ENCODE measurements around the gene ATIC.

Gene ATIC

DNA sequence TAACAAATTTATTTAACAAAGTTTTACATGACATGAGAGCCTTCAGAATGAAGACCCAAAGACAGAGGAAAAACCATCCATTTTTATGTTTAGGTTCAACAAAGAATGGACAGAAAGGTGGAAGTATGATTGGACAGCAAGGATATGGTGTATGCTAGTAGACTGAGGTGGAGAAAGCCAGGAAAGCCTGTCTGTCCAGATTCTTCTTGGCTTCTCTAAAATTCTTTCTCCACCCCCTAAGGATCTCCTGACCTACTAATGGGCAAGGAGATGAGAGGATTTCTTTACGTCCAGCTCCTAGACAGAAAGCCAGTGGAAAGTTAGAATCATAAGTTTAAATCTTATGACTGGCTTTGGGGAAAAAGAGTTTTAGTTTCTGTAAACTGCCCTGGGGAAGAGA lies 3.0 kb downstream of the ATIC start:
- in situ Hi-C loops (cut with MboI; ENCODE audit: low sequenced_read_pairs) = no loop called here

DNA sequence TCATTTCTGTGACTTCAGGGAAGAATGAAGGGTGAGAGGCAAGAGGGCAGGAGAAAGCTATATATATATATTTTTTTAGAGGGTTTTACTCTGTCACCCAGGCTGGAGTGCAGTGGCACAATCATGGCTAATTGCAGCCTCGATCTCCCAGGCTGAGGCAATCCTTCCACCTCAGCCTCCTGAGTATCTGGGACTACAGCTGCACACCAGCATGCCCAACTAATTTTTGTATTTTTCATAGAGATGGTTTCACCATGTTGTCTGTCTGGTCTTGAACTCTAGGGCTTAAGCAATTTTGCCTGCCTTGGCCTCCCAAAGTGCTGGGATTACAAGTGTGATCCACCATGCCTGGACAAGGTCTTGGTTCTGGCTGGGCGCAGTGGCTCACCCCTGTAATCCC lies 3.4 kb downstream of the ATIC start:
- in situ Hi-C loops (cut with MboI; ENCODE audit: low sequenced_read_pairs) = no loop called here

DNA sequence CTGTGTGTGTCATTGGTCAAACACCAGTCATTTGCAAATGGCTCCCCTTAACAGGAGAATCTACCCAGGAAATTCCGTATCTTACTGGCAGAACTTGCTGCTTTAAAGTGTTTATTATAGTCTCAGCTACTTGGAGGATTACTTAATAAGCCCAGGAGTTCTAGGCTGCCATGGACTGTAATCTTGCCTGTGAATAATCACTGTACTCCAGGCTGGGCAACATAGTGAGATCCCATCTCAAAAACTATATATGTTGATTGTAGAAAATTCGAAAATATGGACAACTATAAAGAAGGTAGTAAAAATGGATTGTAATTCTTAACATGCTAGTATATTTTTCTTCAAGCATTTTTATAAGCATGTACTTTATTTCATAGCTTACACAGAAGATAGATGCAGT lies 4.5 kb downstream of the ATIC start:
- in situ Hi-C loops (cut with MboI; ENCODE audit: low sequenced_read_pairs) = no loop called here

DNA sequence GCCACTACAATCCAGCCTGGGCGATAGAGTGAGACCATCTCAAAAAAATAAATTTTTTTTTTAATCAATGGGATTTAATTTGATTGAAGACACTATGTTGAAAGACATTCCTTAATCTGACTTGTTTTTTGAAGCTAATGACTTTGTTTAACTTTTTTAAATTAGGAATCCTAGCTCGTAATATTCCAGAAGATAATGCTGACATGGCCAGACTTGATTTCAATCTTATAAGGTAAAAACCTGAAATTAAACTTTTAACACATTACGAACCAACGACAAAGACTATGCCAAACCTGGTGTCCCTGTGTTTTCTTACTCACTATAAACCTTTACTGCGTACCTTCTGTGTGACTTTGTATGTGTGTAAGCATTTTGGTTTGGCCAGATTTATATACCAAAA lies 7.6 kb downstream of the ATIC start:
- in situ Hi-C loops (cut with MboI; ENCODE audit: low sequenced_read_pairs) = no loop called here

DNA sequence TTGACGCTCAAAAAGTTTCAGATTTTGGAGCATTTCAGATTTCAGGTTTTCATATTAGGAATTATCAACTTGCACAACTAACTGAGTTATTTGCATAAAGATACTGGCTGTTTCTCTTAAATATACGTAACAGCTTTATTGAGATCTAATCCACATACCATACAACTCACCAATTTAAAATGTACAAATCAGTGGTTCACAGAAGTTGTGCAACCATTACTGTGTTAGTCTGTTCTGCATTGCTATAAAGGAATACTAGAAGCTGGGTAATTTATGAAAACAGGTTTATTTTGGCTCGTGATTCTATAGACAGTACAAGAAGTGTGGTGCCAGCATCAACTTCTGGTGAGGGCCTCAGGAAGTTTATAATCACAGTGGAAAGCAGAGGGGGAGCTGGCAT lies 8.2 kb downstream of the ATIC start:
- in situ Hi-C loops (cut with MboI; ENCODE audit: low sequenced_read_pairs) = no loop called here

DNA sequence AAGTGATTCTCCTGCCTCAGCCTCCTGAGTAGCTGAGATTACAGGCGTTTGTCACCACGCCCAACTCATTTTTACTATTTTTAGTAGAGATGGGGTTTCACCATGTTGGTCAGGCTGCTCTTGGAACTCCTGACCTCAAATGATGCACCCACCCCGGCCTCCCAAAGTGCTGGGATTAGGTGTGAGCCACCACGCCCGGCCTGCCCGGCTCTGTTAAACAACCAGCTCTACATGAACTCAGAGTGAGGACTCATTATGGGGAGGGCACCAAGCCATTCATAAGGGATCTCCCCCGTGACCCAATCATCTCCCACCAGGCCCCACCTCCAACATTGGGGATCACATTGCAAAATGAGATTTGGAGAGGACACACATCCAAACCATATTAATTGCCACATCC lies 8.8 kb downstream of the ATIC start:
- in situ Hi-C loops (cut with MboI; ENCODE audit: low sequenced_read_pairs) = no loop called here

DNA sequence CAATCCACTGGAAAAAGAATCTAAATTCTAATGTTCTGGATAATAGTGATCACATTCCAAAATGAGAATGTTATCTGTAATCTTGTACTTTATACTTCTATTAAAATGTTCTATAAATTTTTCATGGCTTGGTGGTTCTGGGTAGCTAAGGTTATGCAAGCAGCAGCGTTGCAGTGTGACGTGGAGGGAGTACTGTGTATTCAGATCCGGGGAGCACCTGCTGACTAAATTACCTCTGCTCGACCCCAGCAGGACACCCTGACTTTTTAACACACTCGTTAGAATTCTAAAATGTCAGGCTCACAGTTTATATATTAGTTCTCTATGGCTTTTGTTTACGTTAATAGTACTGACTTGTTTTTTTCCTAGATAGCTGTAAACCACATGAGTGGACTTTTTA lies 13.0 kb downstream of the ATIC start:
- in situ Hi-C loops (cut with MboI; ENCODE audit: low sequenced_read_pairs) = no loop called here

DNA sequence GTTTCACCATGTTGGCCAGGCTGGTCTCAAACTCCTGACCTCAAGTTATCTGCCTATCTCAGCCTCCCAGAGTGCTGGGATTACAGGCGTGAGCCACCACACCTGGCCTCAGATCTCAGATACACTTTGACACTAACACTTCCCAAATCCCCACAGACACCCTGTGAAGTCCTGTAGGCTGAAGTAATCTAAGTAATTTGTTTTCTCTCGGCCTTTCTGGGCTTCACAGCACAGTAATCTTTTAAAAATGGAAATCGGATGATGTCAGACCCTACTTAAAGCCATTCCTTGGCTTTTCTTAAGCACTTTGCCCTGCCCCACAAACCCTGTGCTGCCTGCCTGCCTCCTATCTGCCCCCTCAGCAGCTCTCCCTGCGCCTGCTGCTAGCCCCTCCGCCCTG lies 16.2 kb downstream of the ATIC start:
- in situ Hi-C loops (cut with MboI; ENCODE audit: low sequenced_read_pairs) = no loop called here

DNA sequence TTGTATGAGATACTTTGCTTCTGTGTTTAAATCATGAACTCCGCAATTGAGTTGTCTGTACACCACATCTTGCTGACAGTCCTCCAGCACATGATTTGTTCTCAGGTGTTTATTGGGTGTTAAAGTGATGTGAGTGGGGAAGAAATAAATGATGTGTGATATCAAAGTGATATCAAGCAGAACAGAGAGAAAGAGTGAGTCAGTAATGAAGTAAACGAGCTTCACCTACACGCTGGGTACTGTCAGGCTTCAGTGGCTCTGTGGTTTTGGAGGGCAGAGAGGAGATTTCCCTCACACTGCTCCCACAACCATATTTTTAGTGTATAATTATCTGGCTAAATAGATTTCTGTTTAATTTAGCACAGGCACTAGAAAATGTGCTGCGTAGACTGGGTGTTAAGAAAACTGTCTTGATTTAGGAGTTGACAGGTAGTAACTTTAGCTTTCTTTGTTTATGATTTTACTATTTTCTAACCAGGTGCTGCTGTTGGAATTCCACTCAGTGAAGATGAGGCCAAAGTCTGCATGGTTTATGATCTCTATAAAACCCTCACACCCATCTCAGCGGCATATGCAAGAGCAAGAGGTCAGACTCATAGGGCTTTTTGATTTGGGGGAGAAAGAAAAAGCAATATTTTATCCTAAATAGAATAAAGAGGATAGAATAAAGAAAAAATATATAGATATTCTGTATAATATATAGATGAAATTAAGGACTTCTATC lies 21.2 kb downstream of the ATIC start:
- in situ Hi-C loops (cut with MboI; ENCODE audit: low sequenced_read_pairs) = no loop called here

DNA sequence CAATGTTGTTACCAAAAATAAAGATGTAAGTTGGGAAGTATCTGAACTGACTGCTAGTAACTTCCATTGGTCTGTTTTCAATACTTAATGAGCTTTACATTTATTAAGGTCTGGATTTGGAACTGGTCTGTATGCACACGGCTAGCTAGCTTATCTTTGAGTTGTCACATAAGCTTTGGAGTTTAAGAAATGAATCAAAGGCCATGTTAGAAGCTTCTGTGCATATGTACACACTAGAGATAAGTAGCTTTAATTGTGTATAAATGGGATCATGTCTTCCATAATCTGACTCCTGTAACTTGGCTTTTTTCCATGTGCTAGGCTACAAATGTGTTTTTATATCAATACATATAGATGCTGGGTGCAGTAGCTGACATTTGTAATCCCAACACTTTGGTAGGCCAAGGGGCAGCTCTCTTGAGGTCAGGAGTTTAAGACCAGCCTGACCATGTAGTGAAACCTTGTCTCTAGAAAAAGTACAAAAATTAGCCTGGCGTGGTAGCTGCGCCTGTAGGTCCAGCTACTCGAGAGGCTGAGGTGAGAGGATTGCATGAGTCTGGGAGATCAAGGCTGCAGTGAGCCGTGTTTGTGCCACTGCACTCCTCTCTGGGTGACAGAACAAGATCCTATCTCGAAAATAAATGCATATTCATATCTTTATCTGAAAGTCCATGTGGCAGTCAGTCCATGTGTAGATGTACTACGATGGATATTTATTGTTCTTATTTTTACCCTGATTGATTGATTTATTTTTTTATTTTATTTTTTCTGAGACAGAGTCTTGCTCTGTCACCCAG lies 27.2 kb downstream of the ATIC start:
- in situ Hi-C loops (cut with MboI; ENCODE audit: low sequenced_read_pairs) = no loop called here

DNA sequence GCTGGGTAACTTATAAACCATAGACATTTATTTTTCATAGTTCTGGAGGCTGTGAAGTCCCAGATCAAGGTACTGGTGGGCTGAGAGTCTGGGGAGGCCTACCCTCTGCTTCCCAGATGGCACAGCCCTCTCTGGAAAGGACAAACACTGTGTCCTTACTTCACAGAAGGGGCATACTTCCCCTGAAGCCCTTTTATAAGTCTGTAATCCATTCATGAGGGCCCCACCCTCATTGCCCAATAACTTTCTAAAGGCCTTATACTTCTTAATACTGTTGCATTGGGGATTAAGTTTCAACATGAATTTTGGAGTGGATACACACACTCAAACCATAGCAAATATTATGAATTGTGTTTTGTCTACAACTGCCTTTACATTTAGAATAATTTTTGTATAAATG lies 36.0 kb downstream of the ATIC start:
- in situ Hi-C loops (cut with MboI; ENCODE audit: low sequenced_read_pairs) = no loop called here

DNA sequence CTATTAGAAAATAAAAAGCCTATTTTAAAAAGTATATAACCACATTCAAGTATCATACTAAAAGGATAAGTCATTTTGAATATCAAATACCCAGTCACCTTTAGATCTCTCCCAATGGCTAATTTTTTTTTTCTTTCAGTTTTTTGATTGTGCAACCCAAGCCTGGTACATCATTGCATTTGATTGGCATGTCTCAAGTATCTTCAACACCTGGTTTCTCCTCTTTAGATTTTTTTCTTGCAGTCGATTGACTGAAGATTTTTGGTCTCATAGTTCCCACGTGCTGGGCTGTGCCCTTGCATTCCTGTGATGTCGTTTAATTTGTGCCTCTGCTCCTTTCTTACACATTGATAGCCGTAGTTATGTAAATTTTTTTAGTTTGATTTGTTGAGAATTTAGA lies 40.7 kb downstream of the ATIC start:
- in situ Hi-C loops (cut with MboI; ENCODE audit: low sequenced_read_pairs) = no loop called here

DNA sequence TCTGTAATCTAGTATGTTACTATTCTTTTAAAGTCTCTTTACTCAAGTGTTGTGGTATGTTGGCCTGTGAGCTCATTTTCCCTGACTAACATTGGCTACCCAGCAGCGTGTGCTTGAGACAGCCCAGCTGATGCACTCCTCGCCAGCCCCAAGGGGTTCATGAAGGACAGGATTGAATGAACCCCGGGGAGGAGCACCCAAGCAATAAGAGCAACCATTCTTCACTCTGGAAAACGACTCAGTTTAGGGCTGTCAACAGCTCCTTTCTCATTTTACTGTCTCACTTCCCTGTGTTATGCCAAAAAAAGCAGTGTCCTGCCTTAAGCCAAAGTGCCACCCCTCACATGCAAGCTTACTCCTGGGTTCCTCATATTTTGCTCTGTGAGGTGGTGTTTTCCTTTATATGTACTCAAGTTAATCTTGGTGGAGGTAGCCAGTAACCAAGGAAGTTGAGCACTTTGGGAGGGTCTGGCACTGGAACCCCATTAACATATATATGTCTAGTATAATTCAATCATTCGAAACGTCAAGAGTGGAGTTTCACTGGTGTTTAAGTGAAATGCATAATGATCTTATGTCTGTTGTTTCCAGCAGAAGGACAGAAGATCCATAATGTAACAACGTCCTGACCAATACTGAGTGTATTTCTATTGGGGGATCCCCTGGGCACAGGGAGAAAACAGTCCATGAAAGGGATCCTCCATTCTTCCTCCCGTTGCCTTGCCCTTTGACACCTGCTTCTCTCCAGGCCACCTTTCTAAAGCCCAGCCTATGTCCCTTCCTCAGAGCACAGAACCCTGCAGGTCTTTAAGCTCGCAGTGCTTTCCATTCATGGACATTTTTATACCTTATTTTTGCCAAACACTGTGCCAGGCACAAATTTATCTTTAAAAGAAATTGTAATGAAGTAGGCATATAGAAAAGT lies 43.2 kb downstream of the ATIC start:
- in situ Hi-C loops (cut with MboI; ENCODE audit: low sequenced_read_pairs) = no loop called here

DNA sequence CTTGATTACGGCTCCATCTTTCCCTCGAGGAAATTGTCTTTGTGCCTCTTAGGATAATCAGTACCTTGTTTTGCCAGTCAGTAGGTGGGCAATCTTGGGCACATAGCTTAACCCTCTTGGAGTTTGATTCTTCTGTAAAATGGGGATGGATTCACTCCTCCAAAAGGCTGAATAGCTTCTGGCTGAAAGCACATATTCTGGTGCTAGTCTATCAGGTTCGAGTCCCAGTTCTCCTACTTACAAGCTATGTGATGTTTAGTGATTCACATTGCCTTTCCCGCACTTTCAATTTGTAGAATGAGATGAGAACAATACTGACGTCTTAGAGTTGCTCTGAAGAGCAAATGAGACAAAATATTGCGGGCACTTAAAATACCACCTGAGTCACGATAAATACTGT lies 43.9 kb downstream of the ATIC start:
- in situ Hi-C loops (cut with MboI; ENCODE audit: low sequenced_read_pairs) = no loop called here

DNA sequence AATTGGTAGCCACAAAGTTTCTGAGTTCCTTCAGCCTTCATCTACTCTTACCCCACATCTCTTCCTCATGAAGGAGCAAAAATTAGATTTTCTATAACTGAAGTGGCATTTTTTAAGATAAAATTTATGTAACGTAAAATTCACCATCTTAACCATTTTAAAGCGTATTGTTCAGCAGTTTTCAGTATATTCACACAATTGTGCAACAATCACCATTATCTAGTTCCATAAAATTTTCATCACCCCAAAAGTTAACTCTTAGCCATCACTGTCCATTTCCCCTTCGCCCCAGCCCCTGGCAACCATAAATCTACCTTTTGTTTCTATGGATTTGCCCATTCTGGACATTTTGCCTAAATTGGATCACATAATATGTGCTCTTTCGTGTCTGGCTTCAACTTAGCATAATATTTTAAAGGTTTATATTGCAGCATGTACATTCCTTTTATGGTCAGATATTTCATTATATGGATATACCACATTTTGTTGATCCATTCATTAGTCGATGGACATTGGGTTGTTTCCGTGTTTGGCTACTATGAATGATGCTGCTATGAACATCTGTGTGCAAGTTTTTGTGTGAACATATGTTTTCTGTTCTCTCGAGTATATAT lies 44.6 kb downstream of the ATIC start:
- in situ Hi-C loops (cut with MboI; ENCODE audit: low sequenced_read_pairs) = no loop called here

DNA sequence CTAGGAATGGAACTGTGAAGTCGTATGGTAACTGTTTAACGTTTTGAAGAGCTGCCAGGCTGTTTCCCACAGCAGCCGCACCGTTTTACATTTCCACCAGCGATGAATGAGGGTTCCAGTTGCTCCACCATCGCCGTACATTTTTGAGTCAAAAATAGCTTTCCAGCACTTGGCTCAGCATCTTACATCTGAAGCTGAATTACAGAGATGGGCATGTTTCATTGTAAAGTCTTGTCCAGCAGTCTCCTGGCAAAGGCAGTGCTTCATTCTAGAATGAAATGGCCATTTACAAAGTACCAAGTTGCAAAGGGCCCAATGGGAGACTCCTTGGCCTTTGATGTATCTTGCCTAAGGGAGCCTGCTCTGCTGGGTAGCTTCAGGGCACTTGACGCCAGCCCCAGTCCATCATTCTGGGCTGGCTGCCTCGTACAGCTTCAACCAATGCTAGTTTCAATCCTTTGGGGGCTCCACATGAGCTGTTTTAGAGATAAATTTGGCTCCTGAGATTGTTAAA lies 45.1 kb downstream of the ATIC start:
- in situ Hi-C loops (cut with MboI; ENCODE audit: low sequenced_read_pairs) = no loop called here

DNA sequence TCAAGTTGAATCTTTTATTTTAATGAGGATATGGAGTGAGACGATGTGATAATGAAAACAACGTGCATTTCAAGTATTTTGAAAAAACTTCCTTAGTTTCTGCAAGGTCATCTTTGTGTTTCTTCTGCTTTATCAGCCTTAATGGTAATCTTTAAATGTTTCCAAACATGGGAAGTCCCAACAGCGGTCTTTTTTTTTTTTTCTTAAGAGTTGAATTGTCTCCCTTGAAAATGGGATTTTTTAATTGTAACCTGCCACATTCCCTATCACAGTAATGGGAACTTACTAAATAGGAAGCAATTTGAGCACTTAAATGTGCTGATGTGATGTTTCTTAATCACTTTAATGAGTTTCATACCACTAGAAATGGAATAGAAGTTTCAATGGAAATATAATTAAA lies 45.8 kb downstream of the ATIC start:
- in situ Hi-C loops (cut with MboI; ENCODE audit: low sequenced_read_pairs) = no loop called here

DNA sequence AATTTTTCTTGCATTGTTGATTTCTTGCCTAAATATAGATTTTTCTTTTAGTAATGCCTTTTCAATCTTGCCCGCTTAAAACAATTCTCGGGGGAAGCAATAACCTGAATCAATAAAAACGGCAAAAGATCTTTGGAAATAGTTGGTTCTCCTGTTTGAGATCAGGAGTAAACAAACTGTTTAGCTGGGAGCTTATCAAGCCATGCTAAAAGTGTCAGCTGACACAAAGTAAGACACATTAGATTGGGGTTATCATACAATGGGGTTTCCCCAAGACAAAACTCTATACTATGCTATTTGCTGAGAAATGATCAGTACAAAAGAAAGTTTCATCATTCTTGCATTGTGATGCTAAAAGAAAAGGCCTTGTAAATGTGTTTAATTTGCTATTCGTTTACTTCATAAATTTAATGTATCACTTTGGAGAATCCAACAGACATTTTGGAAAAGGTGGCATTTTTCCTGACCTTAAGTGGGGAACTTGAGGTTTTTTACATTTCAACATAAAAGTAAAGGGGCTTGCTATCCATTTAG lies 46.5 kb downstream of the ATIC start:
- in situ Hi-C loops (cut with MboI; ENCODE audit: low sequenced_read_pairs) = no loop called here

DNA sequence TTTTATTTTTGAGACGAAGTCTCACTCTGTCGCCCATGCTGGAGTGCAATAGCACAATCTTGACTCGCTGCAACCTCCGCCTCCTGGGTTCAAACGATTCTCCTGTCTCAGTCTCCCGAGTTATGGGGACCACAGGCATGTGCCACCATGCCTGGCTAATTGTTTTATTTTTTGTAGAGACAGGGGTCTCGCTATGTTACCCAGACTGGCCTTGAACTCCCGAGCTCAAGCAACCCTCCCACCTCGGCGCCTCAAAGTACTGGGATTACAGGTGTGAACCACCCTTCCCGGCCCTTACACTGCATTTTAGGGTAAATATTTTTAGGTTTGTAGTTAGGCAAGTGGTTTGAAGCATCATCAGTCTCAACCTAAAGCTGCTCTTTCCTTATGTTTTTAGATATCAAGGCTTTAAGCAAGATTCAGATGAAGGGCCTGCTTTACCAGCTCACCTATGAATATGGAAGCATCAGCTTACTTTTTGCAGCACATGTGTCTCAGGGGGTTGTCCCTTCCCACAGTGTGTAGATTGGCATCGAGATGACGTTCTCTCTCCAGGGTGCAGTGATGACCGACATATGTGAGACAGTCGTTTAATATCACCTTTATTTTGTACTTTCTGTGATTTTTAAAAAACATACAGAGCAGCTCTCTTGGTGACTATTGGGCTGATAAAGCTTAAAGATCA lies 47.2 kb downstream of the ATIC start:
- in situ Hi-C loops (cut with MboI; ENCODE audit: low sequenced_read_pairs) = no loop called here

DNA sequence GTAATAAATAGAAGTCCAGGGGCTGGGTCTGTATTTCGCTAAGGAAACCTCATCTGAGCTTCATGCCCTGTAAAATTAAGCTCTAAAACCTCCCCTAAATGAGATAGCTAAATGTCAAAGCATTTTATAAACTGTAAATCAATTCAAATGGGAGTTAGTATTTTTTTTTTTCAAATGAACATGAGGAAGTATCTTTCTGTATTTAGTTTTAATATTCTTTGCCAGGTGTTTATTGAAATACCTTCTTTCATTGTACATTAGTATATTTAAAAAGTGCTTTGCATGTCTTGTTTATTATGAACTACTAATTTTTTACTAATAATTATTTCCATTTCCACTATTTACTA lies 47.7 kb downstream of the ATIC start:
- in situ Hi-C loops (cut with MboI; ENCODE audit: low sequenced_read_pairs) = no loop called here

Measured in hTERT RPE-1 (cell line).